ENCODE measurements around the gene TMCO4.

Gene TMCO4

DNA sequence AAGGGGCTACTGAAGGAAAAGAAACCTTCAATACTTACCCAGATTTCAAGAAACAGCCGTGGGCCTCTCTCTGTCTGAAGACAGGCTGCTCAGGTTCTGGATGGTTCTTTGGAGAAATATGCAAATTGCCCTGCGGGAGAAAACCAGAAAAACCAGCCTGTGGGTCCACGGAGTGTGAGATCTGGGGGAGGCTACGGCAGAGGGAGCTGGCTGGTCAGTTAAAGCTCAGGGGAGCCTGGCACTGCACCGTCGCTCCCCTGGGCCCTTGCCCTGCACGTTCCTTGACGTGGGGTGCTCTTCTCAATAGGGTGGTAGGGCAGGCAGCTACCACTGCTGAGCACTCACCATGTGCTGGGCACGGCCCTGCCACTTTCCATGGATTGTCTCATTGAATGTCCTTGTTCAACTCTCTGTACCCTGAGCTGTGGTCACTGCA lies 12.7 kb downstream of the TMCO4 start:
- H3K4me3 ChIP-seq (ENCODE audit: low read length): no peak overlapping the region
- TF ChIP-seq, protein P1, sequence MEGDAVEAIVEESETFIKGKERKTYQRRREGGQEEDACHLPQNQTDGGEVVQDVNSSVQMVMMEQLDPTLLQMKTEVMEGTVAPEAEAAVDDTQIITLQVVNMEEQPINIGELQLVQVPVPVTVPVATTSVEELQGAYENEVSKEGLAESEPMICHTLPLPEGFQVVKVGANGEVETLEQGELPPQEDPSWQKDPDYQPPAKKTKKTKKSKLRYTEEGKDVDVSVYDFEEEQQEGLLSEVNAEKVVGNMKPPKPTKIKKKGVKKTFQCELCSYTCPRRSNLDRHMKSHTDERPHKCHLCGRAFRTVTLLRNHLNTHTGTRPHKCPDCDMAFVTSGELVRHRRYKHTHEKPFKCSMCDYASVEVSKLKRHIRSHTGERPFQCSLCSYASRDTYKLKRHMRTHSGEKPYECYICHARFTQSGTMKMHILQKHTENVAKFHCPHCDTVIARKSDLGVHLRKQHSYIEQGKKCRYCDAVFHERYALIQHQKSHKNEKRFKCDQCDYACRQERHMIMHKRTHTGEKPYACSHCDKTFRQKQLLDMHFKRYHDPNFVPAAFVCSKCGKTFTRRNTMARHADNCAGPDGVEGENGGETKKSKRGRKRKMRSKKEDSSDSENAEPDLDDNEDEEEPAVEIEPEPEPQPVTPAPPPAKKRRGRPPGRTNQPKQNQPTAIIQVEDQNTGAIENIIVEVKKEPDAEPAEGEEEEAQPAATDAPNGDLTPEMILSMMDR (conservative IDR thresholded peaks at IDR 0.05; ENCODE audit: low read depth, low read length): no peak
- DNase-seq (ENCODE audit: low read depth): no peak

DNA sequence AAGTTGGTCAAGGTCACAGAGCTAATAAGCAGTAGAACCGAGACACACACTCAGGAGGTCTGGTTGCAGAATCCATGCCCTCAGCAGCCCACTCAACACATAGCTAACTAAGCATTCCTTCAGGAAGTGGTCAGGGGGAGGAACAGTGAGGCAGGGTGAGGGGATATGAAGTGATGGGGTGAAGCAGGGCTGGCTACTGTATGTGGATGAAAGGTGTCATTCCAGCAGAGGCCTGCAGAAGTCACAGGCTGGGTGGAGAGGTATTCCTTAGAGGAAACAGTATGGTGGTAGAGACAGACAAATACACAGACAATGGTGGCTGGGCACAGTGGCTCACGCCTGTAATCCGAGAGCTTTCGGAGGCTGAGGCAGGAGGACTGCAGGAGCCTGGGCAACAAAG lies 14.1 kb downstream of the TMCO4 start:
- TF ChIP-seq, protein P1 (conservative IDR thresholded peaks at IDR 0.05; ENCODE audit: low read depth, low read length): no peak
- no peak for DNase-seq (ENCODE audit: low read depth)
- H3K4me3 ChIP-seq (ENCODE audit: low read length): no peak overlapping the region

DNA sequence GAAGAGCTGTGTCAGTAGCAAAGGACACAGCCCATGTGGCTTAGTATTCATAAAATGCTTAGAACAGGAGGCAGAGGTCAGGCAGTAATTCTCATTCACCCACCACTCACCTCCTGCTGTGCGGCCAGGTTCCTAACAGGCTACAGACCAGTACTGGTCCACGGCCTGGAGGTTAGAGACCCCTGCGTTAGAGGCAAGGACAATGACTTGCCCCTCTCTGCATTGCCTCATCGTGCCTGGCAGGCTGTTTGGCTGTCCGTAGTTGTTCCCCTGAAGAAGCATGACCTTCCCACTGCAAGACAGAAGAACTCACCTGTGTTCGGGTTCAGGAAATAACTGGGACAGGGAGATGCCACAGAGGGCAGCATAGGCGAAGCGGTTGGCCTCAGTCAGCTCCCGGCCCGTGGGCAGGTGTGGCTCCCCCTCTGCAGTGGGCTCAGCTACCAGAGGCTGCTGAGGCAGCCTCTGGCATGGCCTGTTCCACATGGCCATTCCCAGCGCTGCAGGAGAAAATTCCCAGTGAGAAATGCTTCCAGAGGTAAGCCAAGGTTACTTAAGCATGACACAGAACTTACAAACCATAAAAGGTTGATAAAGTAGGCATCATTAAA lies 19.3 kb downstream of the TMCO4 start:
- no peak for DNase-seq (ENCODE audit: low read depth)
- H3K4me3 ChIP-seq (ENCODE audit: low read length): no peak overlapping the region
- TF ChIP-seq, protein P1 (conservative IDR thresholded peaks at IDR 0.05; ENCODE audit: low read depth, low read length): no peak

DNA sequence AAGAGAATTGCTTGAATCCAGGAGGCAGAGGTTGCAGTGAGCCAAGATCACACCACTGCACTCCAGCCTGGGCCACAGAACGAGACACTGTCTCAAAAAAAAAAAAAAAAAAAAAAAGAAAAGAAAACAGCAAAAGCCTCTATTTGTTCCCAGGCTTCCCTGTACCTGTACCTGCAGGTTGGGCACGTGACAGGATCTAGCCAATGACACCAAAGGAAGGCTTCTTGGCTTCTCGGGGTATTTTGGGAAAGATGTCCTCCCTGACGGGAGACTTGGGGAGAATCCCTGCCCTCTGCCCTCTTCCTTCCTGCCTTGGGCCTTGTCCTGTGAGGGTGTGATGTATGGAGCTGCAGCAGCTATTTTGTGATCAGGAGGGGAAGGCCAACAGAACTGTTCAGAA lies 22.8 kb downstream of the TMCO4 start:
- DNase-seq (ENCODE audit: low read depth): no peak

DNA sequence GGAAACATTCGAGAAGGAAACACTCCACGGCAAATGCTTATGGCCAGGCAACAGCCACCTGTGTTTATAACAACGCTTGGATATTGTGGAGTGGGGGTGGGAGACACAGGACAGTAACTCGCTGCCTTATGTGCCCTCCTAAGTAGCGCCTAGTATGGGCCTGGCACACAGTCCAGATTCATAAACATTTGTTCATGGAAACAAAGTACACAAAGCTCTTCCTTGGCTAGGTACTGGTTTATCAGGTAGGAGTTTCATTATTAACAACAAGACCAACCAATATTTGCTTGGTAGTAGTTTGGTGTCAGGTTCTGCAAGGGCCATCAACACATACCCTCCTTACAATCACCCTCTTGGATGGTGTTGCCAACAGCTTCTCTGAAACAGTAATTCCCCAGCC lies 23.4 kb downstream of the TMCO4 start:
- TF ChIP-seq, protein P1 (conservative IDR thresholded peaks at IDR 0.05; ENCODE audit: low read depth, low read length): no peak

More for the DNA sequence above, 22.8 kb downstream of the TMCO4 start:
- TF ChIP-seq, protein P1 (conservative IDR thresholded peaks at IDR 0.05; ENCODE audit: low read depth, low read length): no peak
- no peak overlapping the region for H3K4me3 ChIP-seq (ENCODE audit: low read length)

DNA sequence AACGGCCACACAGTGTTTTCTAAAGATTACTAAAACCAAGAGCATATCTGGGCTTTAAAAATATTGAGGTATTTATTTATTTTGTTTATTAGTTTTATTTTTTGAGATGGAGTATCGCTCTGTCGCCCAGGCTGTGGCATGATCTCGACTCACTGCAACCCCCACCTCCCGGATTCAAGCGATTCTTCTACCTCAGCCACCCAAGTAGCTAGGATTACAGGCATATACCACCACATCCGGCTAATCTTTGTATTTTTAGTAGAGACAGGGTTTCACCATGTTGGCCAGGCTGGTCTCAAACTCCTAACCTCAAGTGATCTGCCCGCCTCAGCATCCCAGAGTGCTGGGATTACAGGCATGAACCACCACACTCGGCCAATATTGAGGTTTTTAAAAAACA lies 23.9 kb downstream of the TMCO4 start:
- H3K4me3 ChIP-seq (ENCODE audit: low read length): no peak overlapping the region
- DNase-seq (ENCODE audit: low read depth): no peak
- TF ChIP-seq, protein P1 (conservative IDR thresholded peaks at IDR 0.05; ENCODE audit: low read depth, low read length): no peak

More for the DNA sequence above, 23.4 kb downstream of the TMCO4 start:
- DNase-seq (ENCODE audit: low read depth): no peak
- H3K4me3 ChIP-seq (ENCODE audit: low read length): no peak overlapping the region

DNA sequence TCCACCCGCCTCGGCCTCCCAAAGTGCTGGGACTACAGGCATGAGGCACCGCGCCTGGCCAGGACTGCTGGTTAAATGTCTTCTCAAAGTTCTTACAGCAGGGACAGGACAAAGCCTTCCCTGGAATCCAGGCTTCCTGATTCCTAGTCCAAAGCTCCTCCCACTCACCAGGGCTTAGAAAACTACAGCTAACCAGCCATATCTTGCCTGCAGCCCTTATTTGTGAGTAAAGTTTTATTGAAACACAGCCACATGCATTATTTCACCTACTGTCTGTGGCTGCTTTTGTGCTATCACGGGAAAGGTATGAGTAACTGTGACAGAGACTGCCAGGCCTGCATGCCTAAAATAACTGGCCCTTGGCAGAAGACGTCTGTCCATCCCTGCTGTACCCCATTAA lies 24.4 kb downstream of the TMCO4 start:
- no peak overlapping the region for H3K4me3 ChIP-seq (ENCODE audit: low read length)
- DNase-seq (ENCODE audit: low read depth): no peak
- TF ChIP-seq, protein P1 (conservative IDR thresholded peaks at IDR 0.05; ENCODE audit: low read depth, low read length): no peak
